ENCODE measurements around the gene CDKN1C.

CDKN1C gene

GRCh38 chr11:2890466-2891294 lies 5.1 kb upstream of the CDKN1C start:
- no peak for DNase-seq (ENCODE audit: low read depth, low spot score)

DNA sequence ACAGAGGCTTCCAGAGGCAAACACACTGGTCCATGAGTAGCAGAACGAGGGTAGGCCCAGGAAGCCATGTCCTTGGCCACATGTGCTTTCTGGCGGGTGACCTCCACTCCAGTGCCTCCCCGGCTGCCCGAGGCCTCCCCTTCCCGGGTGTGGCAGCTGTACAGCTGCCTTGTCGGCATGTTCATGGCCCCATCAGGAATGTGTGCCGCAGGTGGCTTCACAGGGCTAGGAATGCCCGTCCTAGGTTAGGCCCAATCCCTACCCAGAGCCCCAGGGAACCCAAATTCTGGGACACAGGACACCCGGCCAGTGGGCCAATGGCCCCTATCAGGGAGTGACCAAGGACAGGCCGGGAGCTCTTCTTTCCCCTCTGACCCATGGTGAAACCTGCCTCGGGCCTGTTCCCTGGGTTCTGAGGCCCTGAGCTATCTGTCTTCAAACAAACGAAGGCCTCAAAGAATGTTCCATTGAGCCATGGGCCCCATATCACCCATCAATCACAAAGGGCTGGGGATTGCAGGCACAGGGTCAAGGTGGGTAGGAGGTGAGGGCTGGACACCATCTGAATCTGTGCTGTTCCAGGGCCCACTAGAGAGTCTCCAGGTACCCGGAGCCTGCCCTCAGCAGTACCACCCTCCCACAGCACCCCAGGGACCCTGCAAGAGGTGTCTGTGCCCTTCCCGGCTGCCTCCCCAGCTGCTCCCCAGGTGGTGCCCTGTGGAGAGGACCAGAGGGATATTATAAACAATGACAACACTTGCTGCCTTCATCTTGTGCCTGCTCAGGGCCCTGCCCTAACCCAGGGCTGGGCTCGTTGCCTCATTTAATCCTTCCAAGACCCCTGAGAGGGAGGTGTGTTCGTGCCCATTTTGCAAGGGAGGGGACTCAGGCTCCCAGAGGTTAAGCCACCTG lies 4.0 kb upstream of the CDKN1C start:
- DNase-seq (ENCODE audit: low read depth, low spot score), result no peak

GRCh38 chr11:2888266-2888968 lies 2.8 kb upstream of the CDKN1C start:
- DNase-seq (ENCODE audit: low read depth, low spot score), result peak; percentile 71

DNA sequence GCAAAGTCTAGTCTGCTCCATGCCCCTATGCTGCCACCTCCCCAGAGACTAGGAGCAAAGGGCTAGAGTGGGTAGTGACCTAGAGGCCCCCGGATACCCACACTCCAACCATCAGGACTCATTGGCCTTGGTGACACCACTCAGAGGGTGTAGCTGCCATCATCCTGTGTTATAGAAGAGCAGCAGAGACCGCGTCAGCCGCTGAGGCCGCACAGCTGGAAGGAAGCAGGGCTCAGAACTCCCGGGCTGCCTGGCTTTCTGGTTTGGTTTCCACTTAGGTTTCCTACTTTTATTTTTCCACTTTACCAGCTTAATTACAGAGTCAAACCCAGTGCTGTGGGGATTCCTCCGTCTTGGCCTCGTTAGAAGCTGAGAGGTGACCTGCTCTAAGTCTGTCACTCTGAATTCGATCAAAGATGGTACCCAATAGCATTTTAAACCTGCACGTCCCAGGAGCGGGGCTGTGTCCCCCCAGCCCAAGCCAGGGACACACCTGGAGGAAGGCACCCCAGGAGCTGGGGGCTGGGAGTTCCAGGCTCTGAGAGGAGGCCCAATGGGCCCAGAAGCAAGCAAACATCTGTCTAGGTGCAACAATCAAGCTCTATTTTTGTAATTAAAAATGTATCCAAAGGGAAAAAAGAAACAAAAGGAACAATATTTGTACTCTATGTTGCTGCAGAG lies 2.1 kb upstream of the CDKN1C start:
- DNase-seq (ENCODE audit: low read depth, low spot score), result no peak

DNA sequence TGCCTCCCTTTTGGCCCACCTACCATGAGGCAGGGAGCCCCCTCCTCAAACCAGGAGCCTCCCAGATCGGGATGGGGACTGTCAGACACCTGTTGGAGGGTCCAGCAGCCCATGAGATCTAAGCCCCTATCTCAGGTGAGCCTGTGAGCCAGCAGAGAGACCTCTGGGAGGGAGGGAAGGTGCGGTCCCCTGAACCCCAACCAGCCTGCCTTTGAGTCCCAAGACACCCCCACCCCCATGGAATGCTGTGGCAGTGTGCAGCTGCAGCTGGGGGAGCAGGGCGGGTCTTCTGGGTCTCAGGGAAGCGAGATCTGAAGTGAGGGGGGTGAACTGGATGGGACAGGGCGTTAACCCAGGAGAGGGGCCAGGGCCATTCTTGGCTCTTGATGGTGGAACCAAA lies 1.4 kb upstream of the CDKN1C start:
- DNase-seq (ENCODE audit: low read depth, low spot score), result no peak

DNA sequence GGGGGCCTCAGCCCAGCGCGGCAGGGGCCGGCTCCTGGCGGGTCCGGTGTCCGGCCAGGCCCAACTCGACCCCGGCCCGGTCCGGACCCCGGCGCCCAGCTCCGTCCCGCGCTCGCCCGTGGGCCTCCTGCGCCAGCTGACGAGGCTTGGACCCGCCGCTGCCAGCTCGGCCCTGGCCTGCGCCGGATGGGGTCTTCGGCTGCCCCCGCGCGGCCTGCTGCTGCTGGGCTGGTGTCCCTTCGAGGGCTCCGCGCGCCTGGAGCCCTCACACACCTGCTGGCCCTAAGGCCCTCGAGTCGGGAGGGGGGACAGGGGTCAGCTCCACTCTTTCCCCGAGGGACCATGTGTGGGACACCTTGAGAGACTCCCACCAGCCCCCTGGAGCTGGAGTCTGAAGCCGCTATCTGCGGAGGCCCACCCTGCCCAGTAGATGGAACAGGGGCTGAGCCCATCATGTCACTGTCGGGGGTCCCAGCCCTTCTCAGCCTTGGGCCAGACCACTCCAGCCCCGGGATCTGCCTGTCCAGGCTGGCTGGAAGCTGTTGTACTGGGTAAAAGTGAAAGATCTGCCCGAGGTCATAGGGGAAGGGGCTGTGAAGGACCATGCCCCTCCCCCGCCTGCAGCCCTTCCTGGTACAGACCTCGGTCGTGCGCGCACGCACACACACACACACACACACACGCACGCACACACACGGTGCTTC lies 768 bp upstream of the CDKN1C start:
- DNase-seq (ENCODE audit: low read depth, low spot score), result no peak

DNA sequence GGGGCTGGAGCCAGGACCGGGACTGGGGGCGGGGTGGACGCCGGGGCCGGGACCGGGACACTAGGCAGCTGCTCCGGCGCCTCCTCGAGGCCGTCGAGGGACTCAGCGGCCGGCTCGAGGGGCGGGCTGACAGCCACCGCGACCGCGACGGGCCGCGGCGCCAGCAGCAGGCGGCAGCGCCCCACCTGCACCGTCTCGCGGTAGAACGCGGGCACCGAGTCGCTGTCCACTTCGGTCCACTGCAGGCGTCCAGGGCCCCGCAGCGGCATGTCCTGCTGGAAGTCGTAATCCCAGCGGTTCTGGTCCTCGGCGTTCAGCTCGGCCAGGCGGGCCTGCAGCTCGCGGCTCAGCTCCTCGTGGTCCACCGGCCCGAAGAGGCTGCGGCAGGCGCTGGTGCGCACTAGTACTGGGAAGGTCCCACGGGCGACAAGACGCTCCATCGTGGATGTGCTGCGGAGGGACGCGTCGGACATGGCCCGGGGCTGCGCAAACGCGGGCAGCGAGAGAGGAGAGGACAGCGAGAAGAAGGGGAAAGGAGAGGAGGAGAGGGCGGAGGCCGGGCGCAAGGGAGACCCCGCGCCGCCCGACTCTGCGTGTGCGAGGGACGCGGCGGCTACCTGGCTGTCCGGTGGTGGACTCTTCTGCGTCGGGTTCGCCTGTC lies 428 bp downstream of the CDKN1C start:
- no peak for DNase-seq (ENCODE audit: low read depth, low spot score)

- no peak for DNase-seq (ENCODE audit: low read depth, low spot score)
These were observed 1.4 kb downstream of the CDKN1C start for GRCh38 chr11:2883979-2884815.

- no peak for DNase-seq (ENCODE audit: low read depth, low spot score)
These were observed 2.0 kb downstream of the CDKN1C start for GRCh38 chr11:2883640-2883978.

DNA sequence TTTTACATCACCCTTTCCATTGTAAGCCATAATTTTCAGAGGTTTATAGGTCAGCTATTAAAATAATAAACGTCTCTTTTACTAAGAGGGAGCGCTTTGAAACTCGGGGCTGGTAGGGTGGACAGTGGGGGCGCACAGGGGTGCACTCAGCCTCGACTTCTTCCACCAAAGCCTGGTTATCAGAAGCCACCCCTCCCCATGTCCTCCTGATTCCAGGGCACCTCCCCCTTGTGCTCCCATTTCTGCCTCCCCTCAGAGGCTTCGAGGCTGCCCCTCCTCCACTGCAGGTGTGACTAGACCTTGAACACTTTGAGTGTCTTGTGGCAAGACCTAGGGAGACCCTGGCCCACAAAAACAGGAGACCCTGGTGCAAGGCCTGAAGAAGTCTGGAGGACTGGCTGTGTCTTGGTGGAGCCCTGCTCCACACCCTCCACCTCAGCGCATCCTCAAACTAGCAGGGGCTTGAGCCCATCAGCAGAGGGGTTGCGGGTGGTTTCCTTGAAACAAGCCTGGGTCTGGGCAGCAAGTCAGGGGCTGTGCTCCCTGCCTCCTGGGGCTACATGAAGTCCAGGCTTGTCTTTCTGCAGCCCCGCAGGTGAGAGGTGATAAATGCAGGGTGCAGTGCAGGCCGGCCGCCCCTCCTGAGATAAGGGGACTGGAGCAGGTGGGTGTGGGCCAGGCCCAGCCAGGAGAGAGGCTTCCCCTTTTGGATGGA lies 3.0 kb downstream of the CDKN1C start:
- no peak for DNase-seq (ENCODE audit: low read depth, low spot score)

- DNase-seq (ENCODE audit: low read depth, low spot score), result no peak
These were observed 3.6 kb downstream of the CDKN1C start for GRCh38 chr11:2881981-2882375.

GRCh38 chr11:2881076-2881980 lies 4.2 kb downstream of the CDKN1C start:
- no peak for DNase-seq (ENCODE audit: low read depth, low spot score)

DNA sequence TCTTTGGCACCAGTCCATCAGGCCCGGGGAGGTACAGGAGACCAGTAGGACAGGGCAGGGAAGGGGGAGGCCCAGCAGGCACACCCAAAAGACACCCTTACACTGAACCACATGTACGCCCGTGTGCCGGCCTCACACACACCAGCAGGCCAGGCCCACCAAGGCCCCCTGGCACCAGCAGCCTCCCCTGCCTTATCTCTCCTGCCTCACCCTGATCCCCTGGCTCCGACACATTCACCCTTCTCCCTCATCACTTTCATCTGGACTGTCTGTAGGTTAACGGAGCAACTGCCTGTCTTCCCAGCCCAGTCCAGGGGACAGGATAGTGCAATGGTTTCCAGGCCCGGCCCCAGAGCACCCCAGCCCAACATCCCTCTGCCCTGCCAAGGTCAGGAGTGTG lies 4.9 kb downstream of the CDKN1C start:
- no peak for DNase-seq (ENCODE audit: low read depth, low spot score)

GRCh38 chr11:2878782-2879181 lies 6.8 kb downstream of the CDKN1C start:
- no peak for DNase-seq (ENCODE audit: low read depth, low spot score)

DNA sequence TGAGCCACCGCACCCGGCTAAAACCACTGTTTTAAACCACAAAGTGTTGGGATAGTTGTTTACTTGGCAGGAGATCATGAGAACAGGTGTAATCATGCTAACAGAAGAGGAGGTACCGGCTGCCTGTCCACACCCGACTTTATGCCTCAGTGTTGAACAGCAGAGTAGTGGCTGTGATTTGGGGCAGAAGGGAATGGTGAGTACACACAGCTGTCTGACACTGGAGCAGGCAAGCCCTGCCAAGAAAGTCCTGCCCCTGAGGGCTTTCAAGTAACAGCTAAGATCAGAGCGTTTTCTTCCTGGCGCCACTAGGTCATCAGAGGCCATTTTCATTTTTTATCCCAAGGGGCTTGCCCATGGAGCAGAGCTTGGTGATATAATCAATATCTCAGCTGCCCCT lies 8.1 kb downstream of the CDKN1C start:
- DNase-seq (ENCODE audit: low read depth, low spot score), result no peak

GRCh38 chr11:2874963-2875362 lies 10.6 kb downstream of the CDKN1C start:
- DNase-seq (ENCODE audit: low read depth, low spot score), result no peak

DNA sequence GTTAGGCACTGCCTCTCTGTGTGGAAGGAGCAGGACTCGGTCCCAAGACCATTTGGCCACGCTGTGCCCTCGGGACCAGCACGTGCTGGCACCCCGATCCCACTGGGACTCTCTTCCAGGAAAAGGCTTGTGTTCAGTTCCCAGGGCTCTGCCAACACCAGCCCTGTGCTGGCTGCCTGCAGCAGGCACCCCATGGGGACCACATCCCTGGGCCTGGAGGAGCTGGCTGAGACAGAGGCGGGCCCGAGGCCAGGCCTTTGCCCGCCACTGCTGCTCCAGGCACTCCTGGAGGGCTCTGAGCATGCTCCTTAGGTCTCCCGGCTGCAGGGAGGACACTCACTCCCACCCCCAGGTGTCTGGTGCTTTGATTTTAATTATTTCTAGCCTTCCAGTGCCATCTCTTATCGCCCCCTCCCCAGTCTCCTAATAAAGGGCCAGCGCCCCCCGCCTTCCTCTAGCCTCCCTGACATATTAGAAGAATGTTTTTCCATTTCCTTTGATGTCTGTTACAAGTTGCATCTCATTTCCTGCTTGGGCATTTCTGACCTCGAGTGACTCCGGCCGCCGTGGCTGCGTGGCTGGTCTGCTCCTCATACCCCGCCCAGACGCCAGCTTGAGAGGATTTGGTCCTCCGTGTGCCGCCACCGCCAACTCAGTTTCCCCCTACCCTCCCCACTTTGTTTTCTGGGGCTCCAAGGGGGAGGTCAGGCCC lies 14.4 kb downstream of the CDKN1C start:
- no peak for DNase-seq (ENCODE audit: low read depth, low spot score)

Measured in activated CD4-positive, CD25-positive, alpha-beta regulatory T cell treated with anti-CD3 and anti-CD28 coated beads, Interleukin-2, amount 50 U/mL, for 16 hours (primary cell).